ENCODE data around the gene SPINK13.

Gene SPINK13

DNA sequence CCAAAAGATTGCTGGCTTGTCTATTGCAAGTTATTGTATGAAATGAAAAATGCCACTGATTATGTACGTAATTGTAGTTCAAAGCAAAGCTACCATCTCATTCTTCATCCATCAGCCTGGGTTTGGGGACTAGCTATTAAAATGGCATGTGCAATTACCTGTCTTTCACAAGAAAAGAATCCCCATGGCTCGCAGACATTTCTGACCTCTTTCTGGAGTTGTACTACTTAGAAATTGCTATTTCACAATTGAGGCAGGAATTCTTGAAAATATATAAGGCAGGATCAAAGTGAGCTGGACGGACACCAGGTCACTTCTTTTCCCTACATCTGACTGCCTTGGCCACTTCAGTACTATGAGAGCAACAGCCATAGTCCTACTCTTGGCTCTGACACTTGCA is 66.7 kb downstream of the SPINK13 start, which contains the start of gene SPINK9:
TSS of gene SPINK9 (plus strand) at position 301 of the 400 bp plus-strand sequence. CDS start at position 356, 55 bp downstream.
- POLR2A ChIA-PET, result no interaction called here
- TF ChIP-seq, protein P1, sequence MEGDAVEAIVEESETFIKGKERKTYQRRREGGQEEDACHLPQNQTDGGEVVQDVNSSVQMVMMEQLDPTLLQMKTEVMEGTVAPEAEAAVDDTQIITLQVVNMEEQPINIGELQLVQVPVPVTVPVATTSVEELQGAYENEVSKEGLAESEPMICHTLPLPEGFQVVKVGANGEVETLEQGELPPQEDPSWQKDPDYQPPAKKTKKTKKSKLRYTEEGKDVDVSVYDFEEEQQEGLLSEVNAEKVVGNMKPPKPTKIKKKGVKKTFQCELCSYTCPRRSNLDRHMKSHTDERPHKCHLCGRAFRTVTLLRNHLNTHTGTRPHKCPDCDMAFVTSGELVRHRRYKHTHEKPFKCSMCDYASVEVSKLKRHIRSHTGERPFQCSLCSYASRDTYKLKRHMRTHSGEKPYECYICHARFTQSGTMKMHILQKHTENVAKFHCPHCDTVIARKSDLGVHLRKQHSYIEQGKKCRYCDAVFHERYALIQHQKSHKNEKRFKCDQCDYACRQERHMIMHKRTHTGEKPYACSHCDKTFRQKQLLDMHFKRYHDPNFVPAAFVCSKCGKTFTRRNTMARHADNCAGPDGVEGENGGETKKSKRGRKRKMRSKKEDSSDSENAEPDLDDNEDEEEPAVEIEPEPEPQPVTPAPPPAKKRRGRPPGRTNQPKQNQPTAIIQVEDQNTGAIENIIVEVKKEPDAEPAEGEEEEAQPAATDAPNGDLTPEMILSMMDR (IDR thresholded peaks at IDR 0.05; ENCODE audit: control extremely low read depth, extremely low read depth, low read depth, missing control alignments), result no peak
- CTCF ChIA-PET, result interaction anchor here (0.8 to 1.2 kb wide), 4 partner anchors 12 to 31 kb away, joined by 3 to 4 read pairs (median 4); no protein-coding TSS in a partner anchor
- DNase-seq (ENCODE audit: extremely low spot score), result no peak
